ENCODE data around the gene ANKRD39. TPM values are rescaled to one million over a fixed set of nuclear protein-coding genes. Genes with fewer than 3 reads are reported as not detected.

ANKRD39 gene
- total and polyA plus RNA-seq, 9 of the 15 experiments (the other 6 are each of a cell fraction or from before 2014, with no cell fraction given) = 8.2 to 33.1 (median 23.8) TPM

DNA sequence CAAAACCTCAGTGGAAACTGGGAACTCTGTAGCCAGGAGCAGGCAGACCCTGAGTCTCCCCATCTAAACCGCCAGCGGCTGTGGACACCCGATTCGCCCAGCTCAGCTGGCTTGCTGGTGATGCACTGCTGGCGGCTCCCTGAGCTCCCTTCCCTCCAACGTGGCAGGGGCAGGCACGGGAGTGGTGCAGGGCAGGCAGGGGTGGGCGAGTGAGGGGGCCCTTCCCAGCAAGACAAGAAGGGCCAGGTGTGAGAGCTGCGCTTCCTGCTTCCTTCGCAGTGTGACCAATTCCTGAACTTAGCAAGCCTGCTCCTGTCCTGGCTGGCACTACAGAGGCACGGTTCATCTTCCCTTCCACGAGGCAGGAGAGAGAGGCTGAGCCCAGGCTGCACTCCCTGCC is 24.4 kb upstream of the ANKRD39 start:
- no TSS peak for BruUV-seq (replicated peaks)
- Histone ChIP-seq H3K9me1 (ENCODE audit: control insufficient read depth, insufficient read depth, low read length) (no peaks in the 10 kb centered on the region), H3K4me1 (replicated peaks in 1 of 2; ENCODE audit: control insufficient read depth in 2 of 2, insufficient read depth in 2 of 2, low read length in 2 of 2) (peaks cover 17 to 92% of the 10 kb centered on the region in 2 experiments; a peak in 4 of 5 replicates), H3K4me2 (ENCODE audit: insufficient read depth, low read length) (no peak overlapping the region), H4K20me1 (replicated peaks; ENCODE audit: control insufficient read depth, insufficient read depth, low read length) (peaks cover 3% of the 10 kb centered on the region; the same call in 1 of the 2 replicates), H3K36me3 (ENCODE audit: control insufficient read depth, insufficient read depth, low read length) (peaks cover 62% of the 10 kb centered on the region), H3K27ac (ENCODE audit: extremely low read depth, low read depth, low read length) (peak overlapping the region; percentile 42; the same call in 2 of the 3 replicates), H3K4me3 (no peak overlapping the region), H3K9ac (ENCODE audit: insufficient read depth in 1 of 2, low read depth in 2 of 2, low read length in 2 of 2) (peak overlapping the region in 1 of 2 experiments; percentile 60; a peak in 2 of 4 replicates), H2AFZ (ENCODE audit: low read depth, low read length) (no peak overlapping the region), H3K79me2 (ENCODE audit: control insufficient read depth, insufficient read depth, low read length) (peaks cover 30% of the 10 kb centered on the region; the same call in 2 of the 3 replicates), H3K9me3 (replicated peaks; ENCODE audit: control insufficient read depth, insufficient read depth, low read depth, low read length) (no peaks in the 10 kb centered on the region), H3K27me3 (ENCODE audit: control insufficient read depth in 2 of 2, insufficient read depth in 2 of 2, low read length in 2 of 2) (no peaks in the 10 kb centered on the region; a peak in 1 of 5 replicates)
- CTCF ChIA-PET (ENCODE audit: low intra/inter-chr PET ratio) = no interaction called here
- in situ Hi-C loops (cut with MboI) = no loop called here
- DNase-seq (ENCODE audit: extremely low read depth in 1 of 4, low spot score in 3 of 4) (no peak), ATAC-seq (no peak), FAIRE-seq (no peak)
- WGBS (ENCODE audit: insufficient coverage, low coverage, missing lambda C conversion rate) = 67% methylated on average over 9 of the region's 12 CpGs
- POLR2A ChIA-PET = interaction anchor here (0.5 to 11.3 kb wide), 10 partner anchors 7 to 237 kb away, joined by 3 to 112 read pairs (median 4); partner anchors contain the start of gene ANKRD39
- intact Hi-C loops (cut with micrococcal nuclease) = no loop called here
- TF ChIP-seq, protein P1, sequence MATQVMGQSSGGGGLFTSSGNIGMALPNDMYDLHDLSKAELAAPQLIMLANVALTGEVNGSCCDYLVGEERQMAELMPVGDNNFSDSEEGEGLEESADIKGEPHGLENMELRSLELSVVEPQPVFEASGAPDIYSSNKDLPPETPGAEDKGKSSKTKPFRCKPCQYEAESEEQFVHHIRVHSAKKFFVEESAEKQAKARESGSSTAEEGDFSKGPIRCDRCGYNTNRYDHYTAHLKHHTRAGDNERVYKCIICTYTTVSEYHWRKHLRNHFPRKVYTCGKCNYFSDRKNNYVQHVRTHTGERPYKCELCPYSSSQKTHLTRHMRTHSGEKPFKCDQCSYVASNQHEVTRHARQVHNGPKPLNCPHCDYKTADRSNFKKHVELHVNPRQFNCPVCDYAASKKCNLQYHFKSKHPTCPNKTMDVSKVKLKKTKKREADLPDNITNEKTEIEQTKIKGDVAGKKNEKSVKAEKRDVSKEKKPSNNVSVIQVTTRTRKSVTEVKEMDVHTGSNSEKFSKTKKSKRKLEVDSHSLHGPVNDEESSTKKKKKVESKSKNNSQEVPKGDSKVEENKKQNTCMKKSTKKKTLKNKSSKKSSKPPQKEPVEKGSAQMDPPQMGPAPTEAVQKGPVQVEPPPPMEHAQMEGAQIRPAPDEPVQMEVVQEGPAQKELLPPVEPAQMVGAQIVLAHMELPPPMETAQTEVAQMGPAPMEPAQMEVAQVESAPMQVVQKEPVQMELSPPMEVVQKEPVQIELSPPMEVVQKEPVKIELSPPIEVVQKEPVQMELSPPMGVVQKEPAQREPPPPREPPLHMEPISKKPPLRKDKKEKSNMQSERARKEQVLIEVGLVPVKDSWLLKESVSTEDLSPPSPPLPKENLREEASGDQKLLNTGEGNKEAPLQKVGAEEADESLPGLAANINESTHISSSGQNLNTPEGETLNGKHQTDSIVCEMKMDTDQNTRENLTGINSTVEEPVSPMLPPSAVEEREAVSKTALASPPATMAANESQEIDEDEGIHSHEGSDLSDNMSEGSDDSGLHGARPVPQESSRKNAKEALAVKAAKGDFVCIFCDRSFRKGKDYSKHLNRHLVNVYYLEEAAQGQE (IDR thresholded peaks at IDR 0.05; ENCODE audit: borderline replicate concordance) = no peak
- TF ChIP-seq, protein P1 (CRISPR knock-in tag; IDR thresholded peaks at IDR 0.05; ENCODE audit: low read depth) = peak; percentile 44; the same call in 1 of the 2 replicates
- TF ChIP-seq, protein P2, sequence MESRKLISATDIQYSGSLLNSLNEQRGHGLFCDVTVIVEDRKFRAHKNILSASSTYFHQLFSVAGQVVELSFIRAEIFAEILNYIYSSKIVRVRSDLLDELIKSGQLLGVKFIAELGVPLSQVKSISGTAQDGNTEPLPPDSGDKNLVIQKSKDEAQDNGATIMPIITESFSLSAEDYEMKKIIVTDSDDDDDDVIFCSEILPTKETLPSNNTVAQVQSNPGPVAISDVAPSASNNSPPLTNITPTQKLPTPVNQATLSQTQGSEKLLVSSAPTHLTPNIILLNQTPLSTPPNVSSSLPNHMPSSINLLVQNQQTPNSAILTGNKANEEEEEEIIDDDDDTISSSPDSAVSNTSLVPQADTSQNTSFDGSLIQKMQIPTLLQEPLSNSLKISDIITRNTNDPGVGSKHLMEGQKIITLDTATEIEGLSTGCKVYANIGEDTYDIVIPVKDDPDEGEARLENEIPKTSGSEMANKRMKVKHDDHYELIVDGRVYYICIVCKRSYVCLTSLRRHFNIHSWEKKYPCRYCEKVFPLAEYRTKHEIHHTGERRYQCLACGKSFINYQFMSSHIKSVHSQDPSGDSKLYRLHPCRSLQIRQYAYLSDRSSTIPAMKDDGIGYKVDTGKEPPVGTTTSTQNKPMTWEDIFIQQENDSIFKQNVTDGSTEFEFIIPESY (CRISPR knock-in tag; IDR thresholded peaks at IDR 0.05) = peak; percentile 98
- TF ChIP-seq ZBTB17 (CRISPR knock-in tag; IDR thresholded peaks at IDR 0.05) = 0 out of 2 replicates have a peak, but pooled peaks have one; percentile 15
- TF ChIP-seq, protein P3, sequence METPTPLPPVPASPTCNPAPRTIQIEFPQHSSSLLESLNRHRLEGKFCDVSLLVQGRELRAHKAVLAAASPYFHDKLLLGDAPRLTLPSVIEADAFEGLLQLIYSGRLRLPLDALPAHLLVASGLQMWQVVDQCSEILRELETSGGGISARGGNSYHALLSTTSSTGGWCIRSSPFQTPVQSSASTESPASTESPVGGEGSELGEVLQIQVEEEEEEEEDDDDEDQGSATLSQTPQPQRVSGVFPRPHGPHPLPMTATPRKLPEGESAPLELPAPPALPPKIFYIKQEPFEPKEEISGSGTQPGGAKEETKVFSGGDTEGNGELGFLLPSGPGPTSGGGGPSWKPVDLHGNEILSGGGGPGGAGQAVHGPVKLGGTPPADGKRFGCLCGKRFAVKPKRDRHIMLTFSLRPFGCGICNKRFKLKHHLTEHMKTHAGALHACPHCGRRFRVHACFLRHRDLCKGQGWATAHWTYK (CRISPR knock-in tag; IDR thresholded peaks at IDR 0.05) = 0 out of 2 replicates have a peak, but pooled peaks have one; percentile 34
- peak; percentile 66 for TF ChIP-seq POLR2G (IDR thresholded peaks at IDR 0.05; ENCODE audit: low read depth, low read length)
- no peak for TF ChIP-seq ZNF586 (CRISPR knock-in tag; conservative IDR thresholded peaks at IDR 0.05)
- no peak for TF ChIP-seq RBM34 (IDR thresholded peaks at IDR 0.05; ENCODE audit: borderline replicate concordance, insufficient read depth, low read length)
- TF ChIP-seq KDM1A (IDR thresholded peaks at IDR 0.05) = no peak

Measured in K562 (cell line).